ENCODE results near the gene ANKH. TPM values are rescaled to one million over a fixed set of nuclear protein-coding genes. Genes with fewer than 3 reads are reported as not detected.

ANKH gene
- total and polyA plus RNA-seq, 8 donors = 3.6 to 115 (median 14.3) TPM

GRCh38 chr5:14762549-14763216 lies 108.9 kb downstream of the ANKH start:
- no peaks in the 10 kb centered on the region for H3K27me3 ChIP-seq
- H3K4me3 ChIP-seq = no peak overlapping the region
- H3K9me3 ChIP-seq = no peaks in the 10 kb centered on the region
- no peak overlapping the region for H3K27ac ChIP-seq
- 90 to 94% (median 92%) methylated on average over 4 of the region's 4 CpGs for WGBS, 5 donors
- TF ChIP-seq POLR2AphosphoS5 (IDR thresholded peaks at IDR 0.05) = no peak
- no peak for TF ChIP-seq POLR2A (IDR thresholded peaks at IDR 0.05)
- no peak for TF ChIP-seq EP300 (IDR thresholded peaks at IDR 0.05)
- TF ChIP-seq CTCF (IDR thresholded peaks at IDR 0.05) = no peak
- no peak for DNase-seq
- H3K4me1 ChIP-seq = peaks cover 1 to 9% (median 3%) of the 10 kb centered on the region in 4 donors
- peaks cover 0 to 11% (median 2%) of the 10 kb centered on the region in 4 donors for H3K36me3 ChIP-seq
- intact Hi-C loops (cut with DNase I; ENCODE audit: low total_unique reads) = no loop called here

- 81 to 94% (median 88%) methylated on average over 4 of the region's 4 CpGs for WGBS, 5 donors
- Histone ChIP-seq H3K4me1 (no peaks in the 10 kb centered on the region), H3K9me3 (no peaks in the 10 kb centered on the region), H3K27me3 (no peaks in the 10 kb centered on the region), H3K36me3 (peaks cover 0 to 18% (median 2%) of the 10 kb centered on the region in 4 donors), H3K27ac (no peak overlapping the region), H3K4me3 (no peak overlapping the region)
- no peak for DNase-seq
- no peak for TF ChIP-seq POLR2A (IDR thresholded peaks at IDR 0.05)
- TF ChIP-seq POLR2AphosphoS5 (IDR thresholded peaks at IDR 0.05) = no peak
- TF ChIP-seq EP300 (IDR thresholded peaks at IDR 0.05) = no peak
- no peak for TF ChIP-seq CTCF (IDR thresholded peaks at IDR 0.05)
- intact Hi-C loops (cut with DNase I; ENCODE audit: low total_unique reads) = no loop called here
Measured at GRCh38 chr5:14760548-14761002, 111.0 kb downstream of the ANKH start.

- 77 to 87% (median 83%) methylated on average over 6 of the region's 6 CpGs for WGBS, 5 donors
- Histone ChIP-seq H3K36me3 (peaks cover 0 to 22% (median 7%) of the 10 kb centered on the region in 4 donors), H3K9me3 (no peaks in the 10 kb centered on the region), H3K4me3 (no peak overlapping the region), H3K4me1 (no peaks in the 10 kb centered on the region), H3K27ac (no peak overlapping the region), H3K27me3 (no peaks in the 10 kb centered on the region)
- no peak for DNase-seq
- intact Hi-C loops (cut with DNase I; ENCODE audit: low total_unique reads) = no loop called here
- no peak for TF ChIP-seq POLR2AphosphoS5 (IDR thresholded peaks at IDR 0.05)
- TF ChIP-seq CTCF (IDR thresholded peaks at IDR 0.05) = no peak
- no peak for TF ChIP-seq POLR2A (IDR thresholded peaks at IDR 0.05)
- no peak for TF ChIP-seq EP300 (IDR thresholded peaks at IDR 0.05)
Measured at GRCh38 chr5:14759744-14760547, 111.6 kb downstream of the ANKH start.

- H3K4me1 ChIP-seq = no peaks in the 10 kb centered on the region
- no peak overlapping the region for H3K4me3 ChIP-seq
- no peak overlapping the region for H3K27ac ChIP-seq
- TF ChIP-seq POLR2A (IDR thresholded peaks at IDR 0.05) (no peak), EP300 (IDR thresholded peaks at IDR 0.05) (no peak), POLR2AphosphoS5 (IDR thresholded peaks at IDR 0.05) (no peak), CTCF (IDR thresholded peaks at IDR 0.05) (no peak)
- no peaks in the 10 kb centered on the region for H3K9me3 ChIP-seq
- H3K27me3 ChIP-seq = no peaks in the 10 kb centered on the region
- no peak for DNase-seq
- H3K36me3 ChIP-seq = peaks cover 0 to 25% (median 11%) of the 10 kb centered on the region in 4 donors
- intact Hi-C loops (cut with DNase I; ENCODE audit: low total_unique reads) = no loop called here
- 76 to 94% (median 88%) methylated on average over 9 of the region's 9 CpGs for WGBS, 5 donors
Measured at GRCh38 chr5:14757850-14758249, 113.7 kb downstream of the ANKH start.
